Ovary (tissue), 9 donors: Measurements from ENCODE around the gene SFN. TPM values are rescaled to one million over a fixed set of nuclear protein-coding genes. Genes with fewer than 3 reads are reported as not detected.
"Not testable (repeated sequence)": the region's sequence is repeated elsewhere in the genome, so short reads cannot be mapped to it uniquely, and the experiment has no call there.

ENCODE experiments used
- DNase-seq, 5 donors: peaks; one replicate each; pipeline ENCODE4 v3.0.0-alpha.2; 2019 to 2020
- H3K27ac ChIP-seq, 2 donors: fragments of 200-600 bp; one replicate each; pipeline versions ENCODE4 v1.5.1 to v1.8.0; 2019 to 2022
- H3K27me3 ChIP-seq: fragments of 200-600 bp; one replicate; pipeline ENCODE4 v1.8.0; 2022
- H3K36me3 ChIP-seq: fragments of 200-600 bp; sonication (generic); one replicate; pipeline ENCODE4 v1.5.1; 2019
- H3K4me1 ChIP-seq: one replicate; pipeline ENCODE4 v1.8.1; 2013; ENCODE audit warnings: mild to moderate bottlenecking, moderate library complexity; ENCODE audit not compliant: insufficient read depth
- H3K4me3 ChIP-seq: fragments of 200-600 bp; sonication (generic); one replicate; pipeline ENCODE4 v1.5.1; 2017
- H3K9me3 ChIP-seq, 2 donors: fragments of 200-600 bp in 1 of 2; sonication (generic) in 1 of 2; one replicate each; pipeline versions ENCODE4 v1.5.1 to v1.8.1; 2013 to 2019; ENCODE audit warnings: mild to moderate bottlenecking in 1 of 2, moderate library complexity in 1 of 2
- CTCF ChIP-seq, 3 donors: fragments of 450-650 bp in 2 of 3; fragments of 200-600 bp in 1 of 3; IDR thresholded peaks; one replicate each; pipeline versions ENCODE4 v1.5.1 to v1.8.0; 2016 to 2022; ENCODE audit warnings: antibody characterized with exemption in 3 of 3, mild to moderate bottlenecking in 1 of 3
- EP300 ChIP-seq: sonication (generic); formaldehyde crosslinking; IDR thresholded peaks from one replicate; pipeline ENCODE4 v1.6.1; 2017; ENCODE audit warnings: antibody characterized with exemption
- POLR2A ChIP-seq: fragments of 450-650 bp; IDR thresholded peaks from one replicate; pipeline ENCODE4 v1.6.1; 2017; ENCODE audit warnings: antibody characterized with exemption, mild to moderate bottlenecking, moderate library complexity
- WGBS, 3 donors: extraction: QIAGEN DNeasy Blood & Tissue Kit in 1 of 3; methylation state at CpG; one replicate each; pipeline versions ENCODE4 v1.1.5 to v1.1.7; 2013 to 2017; 5-methylcytosine and 5-hydroxymethylcytosine counted together
- intact Hi-C, 4 donors: fragments of 100-400 bp; cut with DNase I; formaldehyde crosslinking; loops; one replicate each; pipeline versions ENCODE4 v1.11.0 to v1.15.1; 2022 to 2023
- polyA plus RNA-seq, 2 donors: library from polyadenylated mRNA; stranded (reverse); fragments of 200-250 nt in 1 of 2; fragments of 350-450 nt in 1 of 2; fragmentation: Illumina TruSeq in 1 of 2; extraction: RNeasy Lipid Tissue Mini Kit (QIAGEN cat#74804) in 1 of 2; gene quantifications; one replicate each; pipeline ENCODE4 v1.2.3, GENCODE V29; 2013 to 2014
- total RNA-seq, 7 donors: library from RNA; depleted of rRNA in 2 of 7; stranded (reverse); fragments of >200 nt in 2 of 7; fragmentation: NEBNext Ultra II Directional in 3 of 7; extraction: Animal tissue kit (Norgen Biotek cat#: 25700) in 3 of 7; gene quantifications; one replicate each; pipeline versions ENCODE4 v1.1.0 to v1.2.4, GENCODE V29; 2016 to 2023
- donor health status: DM: no; HTN: no; CAD: no; lungs with moderate emphysema.
- donor health status: DM: no; HTN: no; CAD: no.
- donor health status: Bipolar disorder and iron deficiency.
- donor health status: DM: yes; HTN: yes; CAD: no.
- donor health status: DM: no; HTN: no; CAD: no.
- donor health status: DM: yes; HTN: yes; CAD: no.

Gene SFN
- total and polyA plus RNA-seq, 9 donors: 0.17 to 0.80 (median 0.37) TPM; not detected in 3

DNA sequence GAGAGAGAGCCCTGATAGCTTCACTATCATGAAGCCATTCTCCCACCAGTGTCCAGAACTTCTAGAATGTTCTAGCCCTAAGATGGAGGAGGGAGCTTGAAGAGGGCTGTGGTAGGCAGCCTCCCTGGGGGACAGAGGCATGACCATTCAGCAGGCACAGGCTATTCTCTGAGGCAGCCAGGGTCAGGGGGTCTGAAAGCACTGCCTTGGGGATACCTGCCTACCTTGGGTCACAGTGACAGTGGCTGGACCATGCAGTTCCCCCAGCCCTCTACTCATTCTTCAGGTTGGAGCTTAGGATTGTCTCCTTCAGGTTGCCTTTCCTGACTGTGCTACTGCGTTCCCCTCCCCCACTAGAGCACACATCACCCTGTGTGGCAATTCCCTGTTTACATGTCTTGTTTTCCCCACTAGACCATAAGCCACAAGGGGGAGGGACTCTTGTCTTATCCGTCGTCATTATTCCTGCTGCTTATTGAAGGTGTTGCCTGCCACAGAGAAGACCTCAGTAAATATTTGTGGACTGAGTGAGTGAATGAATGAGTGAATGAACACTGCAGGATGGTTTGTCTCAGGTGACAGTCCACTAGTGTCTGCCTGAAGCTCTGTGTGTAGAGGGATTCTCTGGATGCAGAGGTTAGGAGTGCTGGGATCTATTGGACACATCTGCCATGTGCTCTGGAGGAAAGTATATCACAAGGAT is 31.3 kb upstream of the SFN start:
- intact Hi-C loops: no loop called here
- 59 to 67% (median 60%) methylated on average over 3 of the region's 3 CpGs for WGBS, 3 donors
- Histone ChIP-seq H3K9me3 (no peaks in the 10 kb centered on the region), H3K4me3 (no peak overlapping the region), H3K27ac (no peak overlapping the region), H3K27me3 (no peaks in the 10 kb centered on the region), H3K4me1 (peaks cover 11% of the 10 kb centered on the region), H3K36me3 (no peaks in the 10 kb centered on the region)
- no peak for TF ChIP-seq CTCF (IDR thresholded peaks at IDR 0.05)
- DNase-seq: no peak

GRCh38 chr1:26832249-26832960 is 30.5 kb upstream of the SFN start:
- Histone ChIP-seq H3K4me1 (peaks cover 9% of the 10 kb centered on the region), H3K27ac (no peak overlapping the region), H3K27me3 (no peaks in the 10 kb centered on the region), H3K9me3 (no peaks in the 10 kb centered on the region), H3K36me3 (no peaks in the 10 kb centered on the region), H3K4me3 (no peak overlapping the region)
- TF ChIP-seq POLR2A (no peak), EP300 (no peak), CTCF (IDR thresholded peaks at IDR 0.05) (no peak)
- no peak for DNase-seq
- intact Hi-C loops: no loop called here
- 82 to 88% (median 87%) methylated on average over 16 of the region's 16 CpGs for WGBS, 3 donors

- intact Hi-C loops: no loop called here
- Histone ChIP-seq H3K4me1 (peaks cover 5% of the 10 kb centered on the region), H3K36me3 (no peaks in the 10 kb centered on the region), H3K4me3 (no peak overlapping the region), H3K27me3 (no peaks in the 10 kb centered on the region), H3K9me3 (no peaks in the 10 kb centered on the region), H3K27ac (no peak overlapping the region)
- TF ChIP-seq CTCF (IDR thresholded peaks at IDR 0.05): no peak
- TF ChIP-seq EP300: no peak
- TF ChIP-seq POLR2A: no peak
- no peak for DNase-seq
- 77 to 85% (median 81%) methylated on average over 23 of the region's 23 CpGs for WGBS, 3 donors
These were observed 29.2 kb upstream of the SFN start for GRCh38 chr1:26833432-26834405.

DNA sequence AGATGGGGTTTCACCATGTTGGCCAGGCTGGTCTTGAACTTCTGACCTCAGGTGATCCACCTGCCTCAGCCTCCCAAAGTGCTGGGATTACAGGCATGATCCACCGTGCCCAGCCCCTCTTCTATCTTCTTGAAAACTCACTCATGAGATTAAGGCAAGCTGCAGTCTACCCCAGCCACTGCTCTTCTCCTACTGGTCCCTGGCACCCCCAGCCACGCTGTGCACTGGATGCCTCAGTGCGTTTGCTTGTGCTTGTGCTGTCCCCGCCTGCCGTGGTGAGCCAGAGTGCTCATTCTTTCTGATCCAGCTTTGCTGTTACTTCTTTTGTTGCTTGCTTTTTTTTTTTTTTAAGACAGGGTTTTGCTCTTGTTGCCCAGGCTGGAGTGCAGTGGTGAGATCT is 25.3 kb upstream of the SFN start:
- H3K4me3 ChIP-seq, H3K4me1 ChIP-seq, intact Hi-C loops, H3K27me3 ChIP-seq, H3K9me3 ChIP-seq, H3K36me3 ChIP-seq, H3K27ac ChIP-seq, DNase-seq: not testable (repeated sequence)
- WGBS, 3 donors: 83 to 91% (median 89%) methylated on average over 5 of the region's 5 CpGs
